Measurements from ENCODE around the gene HAUS7. TPM values are rescaled to one million over a fixed set of nuclear protein-coding genes. Genes with fewer than 3 reads are reported as not detected.

HAUS7 gene
- polyA plus RNA-seq, 1 experiment, result 38.4 TPM

- no peak overlapping the region for H3K4me3 ChIP-seq (ENCODE audit: low read depth, low read length)
- POLR2A ChIA-PET, result no interaction called here
- H3K36me3 ChIP-seq (ENCODE audit: control insufficient read depth, insufficient read depth, low read length), result no peaks in the 10 kb centered on the region
- no peaks in the 10 kb centered on the region for H3K27me3 ChIP-seq (ENCODE audit: control insufficient read depth, insufficient read depth, low read length)
- TF ChIP-seq, protein P1, sequence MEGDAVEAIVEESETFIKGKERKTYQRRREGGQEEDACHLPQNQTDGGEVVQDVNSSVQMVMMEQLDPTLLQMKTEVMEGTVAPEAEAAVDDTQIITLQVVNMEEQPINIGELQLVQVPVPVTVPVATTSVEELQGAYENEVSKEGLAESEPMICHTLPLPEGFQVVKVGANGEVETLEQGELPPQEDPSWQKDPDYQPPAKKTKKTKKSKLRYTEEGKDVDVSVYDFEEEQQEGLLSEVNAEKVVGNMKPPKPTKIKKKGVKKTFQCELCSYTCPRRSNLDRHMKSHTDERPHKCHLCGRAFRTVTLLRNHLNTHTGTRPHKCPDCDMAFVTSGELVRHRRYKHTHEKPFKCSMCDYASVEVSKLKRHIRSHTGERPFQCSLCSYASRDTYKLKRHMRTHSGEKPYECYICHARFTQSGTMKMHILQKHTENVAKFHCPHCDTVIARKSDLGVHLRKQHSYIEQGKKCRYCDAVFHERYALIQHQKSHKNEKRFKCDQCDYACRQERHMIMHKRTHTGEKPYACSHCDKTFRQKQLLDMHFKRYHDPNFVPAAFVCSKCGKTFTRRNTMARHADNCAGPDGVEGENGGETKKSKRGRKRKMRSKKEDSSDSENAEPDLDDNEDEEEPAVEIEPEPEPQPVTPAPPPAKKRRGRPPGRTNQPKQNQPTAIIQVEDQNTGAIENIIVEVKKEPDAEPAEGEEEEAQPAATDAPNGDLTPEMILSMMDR (IDR thresholded peaks at IDR 0.05; ENCODE audit: insufficient read depth, low read depth, low read length), result no peak
- DNase-seq (ENCODE audit: low read depth), result no peak
- CTCF ChIA-PET, result interaction anchor here (0.9 kb wide), 1 partner anchor 493 kb away, joined by 3 read pairs; no protein-coding TSS in a partner anchor
Measured at GRCh38 chrX:153434801-153435200, 35.6 kb downstream of the HAUS7 start.

- CTCF ChIA-PET, result no interaction called here
- no peak for DNase-seq (ENCODE audit: low read depth)
Measured at GRCh38 chrX:153433781-153434285, 36.5 kb downstream of the HAUS7 start.

GRCh38 chrX:153433161-153433680 lies 37.2 kb downstream of the HAUS7 start:
- Histone ChIP-seq H3K27me3 (ENCODE audit: control insufficient read depth, insufficient read depth, low read length) (no peaks in the 10 kb centered on the region), H3K4me3 (ENCODE audit: low read depth, low read length) (no peak overlapping the region), H3K36me3 (ENCODE audit: control insufficient read depth, insufficient read depth, low read length) (no peaks in the 10 kb centered on the region)
- TF ChIP-seq, protein P1 (IDR thresholded peaks at IDR 0.05; ENCODE audit: insufficient read depth, low read depth, low read length), result no peak
- no peak for DNase-seq (ENCODE audit: low read depth)
- ChIA-PET POLR2A (no interaction called here), CTCF (no interaction called here)

More at GRCh38 chrX:153433781-153434285, 36.5 kb downstream of the HAUS7 start:
- POLR2A ChIA-PET, result no interaction called here
- Histone ChIP-seq H3K36me3 (ENCODE audit: control insufficient read depth, insufficient read depth, low read length) (no peaks in the 10 kb centered on the region), H3K4me3 (ENCODE audit: low read depth, low read length) (no peak overlapping the region), H3K27me3 (ENCODE audit: control insufficient read depth, insufficient read depth, low read length) (no peaks in the 10 kb centered on the region)
- TF ChIP-seq, protein P1 (IDR thresholded peaks at IDR 0.05; ENCODE audit: insufficient read depth, low read depth, low read length), result no peak

DNA sequence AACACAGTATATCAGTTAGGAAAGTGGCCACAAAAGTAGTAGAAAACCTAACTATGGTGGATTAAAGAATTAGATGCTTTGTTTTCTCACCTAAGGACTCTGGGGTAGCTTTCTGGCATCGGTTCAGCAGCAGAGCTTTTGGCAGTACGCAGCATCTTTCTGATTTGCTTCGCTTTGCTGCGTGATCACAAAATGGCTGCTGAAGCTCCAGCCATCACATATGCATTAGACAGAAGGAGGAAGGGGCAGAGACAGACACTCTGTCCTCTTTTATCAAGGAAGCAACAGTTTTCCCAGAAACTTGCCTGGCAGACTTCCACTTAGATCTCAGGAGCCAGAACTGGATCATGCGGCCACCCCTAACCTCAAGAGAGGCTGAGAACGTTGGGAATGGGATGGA lies 39.6 kb downstream of the HAUS7 start:
- Histone ChIP-seq H3K27me3 (ENCODE audit: control insufficient read depth, insufficient read depth, low read length) (no peaks in the 10 kb centered on the region), H3K36me3 (ENCODE audit: control insufficient read depth, insufficient read depth, low read length) (no peaks in the 10 kb centered on the region), H3K4me3 (ENCODE audit: low read depth, low read length) (no peak overlapping the region)
- no peak for DNase-seq (ENCODE audit: low read depth)
- TF ChIP-seq, protein P1 (IDR thresholded peaks at IDR 0.05; ENCODE audit: insufficient read depth, low read depth, low read length), result no peak
- ChIA-PET POLR2A (no interaction called here), CTCF (interaction anchor here (2.7 kb wide), 1 partner anchor 8 kb away, joined by 7 read pairs; no protein-coding TSS in a partner anchor)

GRCh38 chrX:153426204-153426603 lies 44.2 kb downstream of the HAUS7 start:
- CTCF ChIA-PET, result interaction anchor here (1.4 kb wide), 1 partner anchor 12 kb away, joined by 5 read pairs; no protein-coding TSS in a partner anchor
- Histone ChIP-seq H3K4me3 (ENCODE audit: low read depth, low read length) (no peak overlapping the region), H3K36me3 (ENCODE audit: control insufficient read depth, insufficient read depth, low read length) (no peaks in the 10 kb centered on the region), H3K27me3 (ENCODE audit: control insufficient read depth, insufficient read depth, low read length) (no peaks in the 10 kb centered on the region)
- TF ChIP-seq, protein P1 (IDR thresholded peaks at IDR 0.05; ENCODE audit: insufficient read depth, low read depth, low read length), result no peak
- no peak for DNase-seq (ENCODE audit: low read depth)
- POLR2A ChIA-PET, result no interaction called here

All from BJ (cell line).